RCC 7860 (cell line): ENCODE data around the gene SNX25.

Source experiments
- DNase-seq: peaks from one replicate; pipeline ENCODE4 v3.0.0-alpha.2; 2015; ENCODE audit warnings: low spot score
- FAIRE-seq: peaks from 2 replicates; lab custom pipeline; 2012; peaks lifted over from hg19 to GRCh38; lab: Jason Lieb, UNC

SNX25 gene

DNA sequence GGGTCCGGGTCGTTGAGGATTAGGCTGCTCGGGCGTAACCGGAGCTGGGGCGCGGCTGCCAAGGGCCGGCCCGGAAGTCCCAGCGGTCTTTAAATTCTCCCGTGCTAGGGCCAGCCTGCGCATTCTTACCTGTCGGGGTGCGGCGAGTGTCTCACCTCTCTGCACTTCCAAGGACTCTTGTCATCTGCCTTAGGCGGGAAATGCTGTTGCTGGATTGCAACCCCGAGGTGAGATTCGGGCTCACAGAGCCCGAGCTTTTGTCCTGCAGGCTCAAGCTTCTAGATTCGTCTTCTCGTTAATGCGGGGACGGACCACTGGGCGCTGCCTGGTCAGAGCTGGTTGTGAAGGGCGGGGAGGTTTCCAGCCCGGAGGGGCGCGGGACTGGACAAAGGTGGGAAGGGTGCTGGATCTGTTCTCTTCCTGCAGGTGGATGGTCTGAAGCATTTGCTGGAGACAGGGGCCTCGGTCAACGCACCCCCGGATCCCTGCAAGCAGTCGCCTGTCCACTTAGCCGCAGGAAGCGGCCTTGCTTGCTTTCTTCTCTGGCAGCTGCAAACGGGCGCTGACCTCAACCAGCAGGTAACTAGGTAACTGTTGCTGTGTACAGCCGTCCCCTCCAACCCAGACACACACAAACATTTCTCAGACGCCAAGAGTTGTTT is 187.5 kb downstream of the SNX25 start, which contains the start of gene ANKRD37:
TSS of gene ANKRD37 (plus strand) at position 118 of the 662 bp plus-strand sequence. CDS start at position 201, 83 bp downstream.
- DNase-seq (peak; percentile 8), FAIRE-seq (no peak)

DNA sequence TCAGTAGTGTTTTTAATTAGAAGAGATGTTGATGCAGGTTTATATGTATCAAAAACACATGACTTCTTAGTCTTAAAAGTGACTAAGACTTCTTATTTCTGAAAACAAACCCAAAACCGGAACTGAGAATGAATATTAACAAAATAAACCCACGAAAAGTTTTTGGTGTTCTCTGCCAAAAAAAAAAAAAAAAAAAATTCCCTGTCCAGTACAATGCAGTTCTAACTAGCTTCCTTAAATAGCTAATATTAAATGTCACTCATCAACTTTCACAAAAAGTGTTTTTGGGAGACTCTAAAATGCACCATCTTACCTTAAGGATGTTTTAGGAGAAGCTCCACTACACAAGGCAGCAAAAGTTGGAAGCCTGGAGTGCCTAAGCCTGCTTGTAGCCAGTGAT is 189.2 kb downstream of the SNX25 start:
- FAIRE-seq (no peak), DNase-seq (no peak)

DNA sequence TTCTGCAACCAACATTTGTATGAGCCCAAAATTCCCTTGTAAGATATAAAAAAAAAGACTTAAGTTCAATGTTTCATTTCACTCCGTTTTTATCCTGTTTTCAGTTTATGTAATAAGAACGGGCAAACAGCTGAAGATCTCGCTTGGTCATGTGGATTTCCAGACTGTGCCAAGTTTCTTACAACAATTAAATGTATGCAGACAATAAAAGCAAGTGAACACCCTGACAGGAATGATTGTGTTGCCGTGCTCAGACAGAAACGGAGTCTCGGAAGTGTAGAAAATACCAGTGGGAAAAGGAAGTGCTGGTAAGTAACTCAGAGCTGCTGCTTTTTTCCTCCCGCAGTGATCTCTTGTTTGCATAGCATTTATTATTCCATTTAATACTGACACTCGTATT is 190.1 kb downstream of the SNX25 start:
- DNase-seq (no peak), FAIRE-seq (no peak)

DNA sequence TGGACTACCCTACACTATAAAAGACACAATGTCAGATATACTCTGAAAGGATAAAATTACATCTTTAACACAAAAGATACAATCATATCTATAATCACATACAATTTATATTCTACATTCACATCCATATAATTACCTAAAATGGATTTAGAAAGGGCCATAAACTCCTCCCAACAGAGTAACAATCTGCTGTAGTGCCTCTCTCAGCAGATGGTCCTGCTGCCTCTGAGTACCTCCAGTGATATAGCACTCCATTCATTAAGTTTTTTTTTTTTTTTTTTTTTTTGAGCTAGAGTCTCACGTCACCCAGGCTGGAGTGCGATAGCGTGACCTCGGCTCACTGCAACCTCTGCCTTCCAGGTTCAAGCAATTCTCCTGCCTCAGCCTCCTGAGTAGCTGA is 194.6 kb downstream of the SNX25 start:
- FAIRE-seq (no peak), DNase-seq (no peak)

DNA sequence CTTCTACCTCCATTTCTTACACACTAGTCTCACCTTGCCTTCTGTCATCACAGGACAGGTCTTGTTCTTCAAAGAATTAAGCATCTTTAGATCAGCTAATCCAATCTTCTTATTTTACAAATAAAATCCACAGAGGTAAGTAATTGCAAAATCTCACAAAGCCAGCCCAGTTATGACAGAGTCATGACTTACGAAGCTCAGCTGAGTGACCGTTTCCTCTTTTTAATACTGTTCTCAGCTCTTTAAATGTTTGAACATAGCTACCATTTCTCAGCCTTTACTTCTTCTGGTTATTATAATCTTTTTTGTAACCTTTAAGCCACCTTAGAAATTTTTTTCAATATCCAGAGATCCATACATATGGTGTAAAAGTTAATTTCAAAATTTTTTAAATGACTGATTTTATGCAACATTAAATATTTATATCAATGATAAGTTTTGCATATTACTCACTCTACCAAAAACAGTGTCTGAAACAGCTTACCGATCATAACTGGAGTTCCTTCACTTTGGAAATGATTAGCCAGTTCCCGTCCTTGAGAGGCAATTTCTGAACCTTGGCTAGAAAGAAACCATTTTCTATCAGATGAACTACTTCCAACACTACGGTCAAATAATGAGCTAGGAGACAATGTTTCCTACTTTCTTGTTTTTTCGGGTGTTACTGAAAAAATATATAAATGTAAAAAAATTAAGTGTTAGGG is 196.1 kb downstream of the SNX25 start:
- no peak for DNase-seq
- no peak for FAIRE-seq

DNA sequence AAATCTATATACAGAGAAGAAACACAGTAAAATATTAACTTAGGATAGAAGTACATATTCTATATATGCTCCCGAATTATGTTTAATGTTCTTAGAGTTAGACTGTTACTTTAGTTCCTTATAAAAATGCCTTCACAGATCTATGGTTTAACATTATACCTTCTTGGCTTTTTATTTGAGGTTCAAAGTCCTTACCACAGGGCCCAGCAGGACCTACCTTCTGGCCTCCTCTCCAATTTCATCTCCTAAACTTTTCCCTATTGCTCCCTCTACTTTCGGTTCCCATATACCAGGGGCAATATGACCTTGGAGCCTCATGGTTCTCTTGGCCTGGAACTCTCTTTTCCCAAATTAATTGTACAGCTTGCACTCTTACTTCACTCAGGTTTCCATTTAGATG is 199.0 kb downstream of the SNX25 start:
- FAIRE-seq (no peak), DNase-seq (no peak)

DNA sequence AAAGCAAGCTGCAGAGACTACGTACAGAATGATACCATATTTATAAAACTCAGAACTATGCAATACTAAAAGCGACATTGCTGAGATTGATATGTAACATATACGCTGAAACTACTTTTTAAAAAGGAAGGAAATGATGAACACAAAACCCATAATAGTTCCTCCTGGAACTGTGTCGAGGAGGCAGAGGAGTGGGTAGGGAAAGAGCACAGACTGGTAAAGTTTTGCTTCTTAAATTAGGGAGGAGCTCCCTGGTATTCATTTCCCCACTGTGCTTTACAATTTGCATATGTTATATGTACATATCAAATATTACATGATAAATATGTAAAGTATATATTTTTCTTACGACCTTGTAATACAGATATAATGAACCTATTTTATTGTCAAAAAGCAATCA is 202.5 kb downstream of the SNX25 start:
- FAIRE-seq (no peak), DNase-seq (no peak)

DNA sequence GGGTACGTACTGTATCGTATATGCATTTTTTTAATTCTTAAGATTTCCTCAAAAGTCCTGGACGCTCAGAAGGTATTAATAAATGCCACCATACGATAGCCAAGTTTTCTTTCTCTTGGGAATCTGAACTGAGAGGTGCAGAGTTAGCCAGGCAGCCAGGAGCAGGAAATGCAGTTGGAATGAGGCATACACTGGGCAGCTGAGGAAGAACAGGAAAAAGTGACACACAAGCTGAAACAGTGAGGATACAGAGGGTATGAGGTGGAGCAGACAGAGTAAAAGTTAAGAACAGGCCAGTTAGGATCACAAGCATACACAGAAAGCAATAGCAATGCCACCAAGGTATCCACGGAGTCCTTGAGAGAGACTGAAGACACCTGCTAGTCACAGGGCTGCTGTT is 203.0 kb downstream of the SNX25 start:
- DNase-seq (no peak), FAIRE-seq (no peak)
